T-helper 1 cell treated with Interleukin-12 subunit alpha and Interleukin-12 subunit beta and Interleukin-4 antibody, amounts not matched to agents 30 μg/mL and 1 μg/mL, for 36 hours (primary cell): ENCODE data around the gene ZNF354C.

Source experiments
- H3K27ac Mint-ChIP-seq: one replicate; pipeline ENCODE4 v1.8.0; 2021; ENCODE audit warnings: mild to moderate bottlenecking, mixed read lengths
- H3K27me3 Mint-ChIP-seq: one replicate; pipeline ENCODE4 v1.8.0; 2021; ENCODE audit warnings: low read depth, mixed read lengths
- H3K36me3 Mint-ChIP-seq: one replicate; pipeline ENCODE4 v1.8.0; 2021; ENCODE audit warnings: low read depth, mixed read lengths
- H3K4me1 Mint-ChIP-seq: one replicate; pipeline ENCODE4 v1.8.0; 2021; ENCODE audit warnings: low read depth, mixed read lengths
- H3K4me3 Mint-ChIP-seq: one replicate; pipeline ENCODE4 v1.8.0; 2021; ENCODE audit warnings: mild to moderate bottlenecking, moderate library complexity, mixed read lengths
- H3K9me3 Mint-ChIP-seq: one replicate; pipeline ENCODE4 v1.8.0; 2021; ENCODE audit warnings: mixed read lengths

Gene ZNF354C

GRCh38 chr5:179120421-179120861 is 60.3 kb downstream of the ZNF354C start:
- H3K4me1 Mint-ChIP-seq: no peaks in the 10 kb centered on the region
- no peak overlapping the region for H3K4me3 Mint-ChIP-seq
- H3K27ac Mint-ChIP-seq: no peak overlapping the region
- no peaks in the 10 kb centered on the region for H3K36me3 Mint-ChIP-seq
- H3K9me3 Mint-ChIP-seq: peaks cover 27% of the 10 kb centered on the region
- H3K27me3 Mint-ChIP-seq: no peaks in the 10 kb centered on the region

DNA sequence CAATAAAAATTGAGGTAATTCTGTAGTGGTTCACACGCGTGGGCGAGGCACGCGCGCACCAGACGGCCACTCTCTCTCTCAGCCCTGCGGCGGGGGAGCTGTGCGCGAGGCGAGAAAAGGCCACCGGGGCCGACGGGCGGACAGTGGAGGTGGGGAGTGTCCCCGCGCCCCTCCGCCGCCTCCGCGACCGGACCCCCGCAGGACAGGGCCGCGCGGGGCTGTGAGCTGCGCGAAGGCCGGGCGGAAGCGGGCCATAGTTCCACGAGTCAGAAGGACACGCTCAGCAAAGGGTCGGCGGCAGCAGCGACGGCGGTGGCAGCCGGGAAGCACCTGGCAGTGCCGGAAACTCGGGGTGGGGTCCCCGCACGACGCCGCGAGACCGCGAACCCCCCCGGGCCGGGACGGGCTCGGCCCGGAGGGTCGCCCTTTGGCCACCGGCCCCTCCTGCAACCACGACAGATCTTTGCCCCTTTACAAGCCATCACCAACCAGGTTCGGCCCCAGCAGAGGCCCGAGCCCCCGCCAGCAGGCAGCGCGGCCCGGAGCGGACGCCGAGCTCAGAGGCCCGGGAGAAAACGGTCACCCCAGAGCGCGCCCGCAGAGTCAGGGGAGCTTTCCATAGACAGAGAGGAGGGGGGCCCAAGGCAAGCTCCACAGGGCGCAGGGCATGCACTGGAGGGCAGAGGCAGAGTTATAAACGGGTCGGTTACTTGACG is 60.9 kb downstream of the ZNF354C start:
- Mint-ChIP-seq H3K4me3 (no peak overlapping the region), H3K27me3 (no peaks in the 10 kb centered on the region), H3K27ac (no peak overlapping the region), H3K4me1 (no peaks in the 10 kb centered on the region), H3K36me3 (no peaks in the 10 kb centered on the region), H3K9me3 (peaks cover 27% of the 10 kb centered on the region)

DNA sequence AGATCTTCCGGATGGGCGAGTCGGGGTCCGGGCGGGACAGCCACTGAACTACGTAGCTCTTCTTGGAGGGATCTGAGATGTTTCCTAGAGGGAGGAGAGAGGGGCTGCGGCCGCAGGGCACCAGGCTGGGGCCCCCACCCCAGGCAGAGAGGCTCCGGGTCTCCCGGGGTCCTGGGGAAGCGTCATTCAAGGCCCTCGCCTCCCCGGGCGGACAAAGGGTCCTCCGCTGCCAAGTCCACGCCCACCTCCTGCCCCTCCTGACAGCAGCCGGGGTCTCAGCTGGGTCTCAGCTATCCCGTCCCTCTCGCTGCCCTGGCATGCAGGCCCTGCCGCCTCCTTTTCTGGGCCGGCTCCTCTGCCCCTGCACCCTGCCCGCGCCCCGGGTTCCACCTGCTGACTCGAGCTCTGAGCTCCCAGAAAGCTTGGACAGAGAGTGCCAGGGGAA is 61.5 kb downstream of the ZNF354C start:
- H3K27ac Mint-ChIP-seq: no peak overlapping the region
- H3K36me3 Mint-ChIP-seq: no peaks in the 10 kb centered on the region
- H3K4me3 Mint-ChIP-seq: no peak overlapping the region
- no peaks in the 10 kb centered on the region for H3K4me1 Mint-ChIP-seq
- no peaks in the 10 kb centered on the region for H3K27me3 Mint-ChIP-seq
- peaks cover 21% of the 10 kb centered on the region for H3K9me3 Mint-ChIP-seq

- Mint-ChIP-seq H3K36me3 (no peaks in the 10 kb centered on the region), H3K4me3 (no peak overlapping the region), H3K27ac (no peak overlapping the region), H3K4me1 (no peaks in the 10 kb centered on the region), H3K9me3 (peaks cover 20% of the 10 kb centered on the region), H3K27me3 (no peaks in the 10 kb centered on the region)
Measured at GRCh38 chr5:179122411-179123108, 62.4 kb downstream of the ZNF354C start.

- Mint-ChIP-seq H3K4me3 (no peak overlapping the region), H3K27me3 (no peaks in the 10 kb centered on the region), H3K27ac (no peak overlapping the region), H3K9me3 (peaks cover 23% of the 10 kb centered on the region), H3K4me1 (no peaks in the 10 kb centered on the region), H3K36me3 (no peaks in the 10 kb centered on the region)
Measured at GRCh38 chr5:179123109-179123426, 62.9 kb downstream of the ZNF354C start.

GRCh38 chr5:179123491-179124272 is 63.5 kb downstream of the ZNF354C start:
- H3K4me1 Mint-ChIP-seq: no peaks in the 10 kb centered on the region
- H3K36me3 Mint-ChIP-seq: no peaks in the 10 kb centered on the region
- no peak overlapping the region for H3K4me3 Mint-ChIP-seq
- peaks cover 20% of the 10 kb centered on the region for H3K9me3 Mint-ChIP-seq
- H3K27ac Mint-ChIP-seq: no peak overlapping the region
- H3K27me3 Mint-ChIP-seq: no peaks in the 10 kb centered on the region

DNA sequence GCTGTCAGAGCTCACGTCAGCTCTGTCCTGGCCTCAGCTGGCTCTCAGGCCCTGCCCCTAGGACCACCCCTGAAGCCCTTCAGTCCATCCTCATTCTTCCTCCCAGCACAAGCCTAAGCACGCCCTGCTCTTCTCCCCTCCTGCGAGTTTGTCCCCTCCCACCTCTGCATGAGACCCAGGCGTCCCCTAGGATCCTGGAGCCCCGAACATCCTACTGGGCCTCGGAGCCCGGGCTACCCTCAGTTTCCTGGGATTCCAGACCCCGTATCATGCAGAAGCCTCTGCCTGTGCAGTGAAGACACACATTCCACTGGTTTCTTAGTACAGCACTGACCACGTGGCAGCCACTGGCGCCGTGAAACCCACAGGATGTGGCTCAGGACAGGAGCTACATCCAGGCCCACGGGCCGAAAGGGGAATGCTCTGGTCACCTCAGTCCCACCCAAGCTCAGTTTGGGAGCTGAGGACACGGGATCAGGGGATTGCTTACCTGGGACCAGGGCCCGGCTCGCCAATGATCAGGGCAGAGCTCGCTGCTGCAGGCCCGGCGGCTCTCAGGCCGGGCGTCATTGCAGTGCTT is 64.2 kb downstream of the ZNF354C start:
- Mint-ChIP-seq H3K4me3 (no peak overlapping the region), H3K36me3 (no peaks in the 10 kb centered on the region), H3K27me3 (no peaks in the 10 kb centered on the region), H3K27ac (no peak overlapping the region), H3K4me1 (no peaks in the 10 kb centered on the region), H3K9me3 (peaks cover 20% of the 10 kb centered on the region)

DNA sequence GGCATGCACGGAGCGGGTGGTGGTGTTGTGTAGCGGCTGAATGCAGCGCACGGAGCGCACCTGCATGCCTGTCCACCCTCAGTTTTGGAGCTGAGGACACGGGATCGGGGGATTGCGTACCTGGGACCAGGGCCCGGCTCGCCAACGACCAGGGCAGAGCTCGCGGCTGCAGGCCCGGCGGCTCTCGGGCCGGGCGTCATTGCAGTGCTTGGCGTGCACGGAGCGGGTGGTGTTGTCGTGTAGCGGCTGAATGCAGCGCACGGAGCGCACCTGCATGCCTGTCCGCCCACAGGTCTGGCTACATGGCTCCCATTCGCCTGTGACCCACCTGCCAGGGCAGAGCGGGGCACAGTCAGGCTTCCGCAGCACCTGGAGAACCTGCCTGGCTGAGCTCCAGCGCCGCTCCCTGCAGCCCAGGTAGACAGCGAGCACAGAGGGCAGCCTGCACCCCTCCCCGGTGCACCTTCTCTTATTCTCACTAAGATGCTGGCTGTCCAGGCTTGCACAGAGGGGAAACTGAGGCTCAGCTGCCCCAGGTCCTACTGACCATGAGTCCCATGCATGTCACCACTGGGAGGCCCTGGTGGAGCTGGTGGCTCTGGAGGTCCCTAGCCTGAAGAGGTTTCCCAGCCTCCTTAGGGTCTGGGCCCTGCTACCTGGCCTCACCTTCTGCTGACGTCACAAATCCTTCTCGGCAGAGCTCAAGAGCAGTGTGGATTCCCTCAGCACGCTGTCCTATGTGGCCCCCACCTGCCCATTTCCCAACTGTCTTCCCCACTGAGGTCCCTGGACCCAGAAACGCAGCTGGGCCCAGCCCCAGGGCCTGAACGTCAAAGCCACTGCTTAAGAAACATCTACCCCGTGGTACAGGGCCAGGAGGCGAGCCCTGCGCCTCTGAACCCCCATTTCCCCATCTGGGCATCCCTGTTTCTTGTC is 64.9 kb downstream of the ZNF354C start:
- Mint-ChIP-seq H3K27ac (no peak overlapping the region), H3K4me1 (no peaks in the 10 kb centered on the region), H3K27me3 (no peaks in the 10 kb centered on the region), H3K4me3 (no peak overlapping the region), H3K36me3 (no peaks in the 10 kb centered on the region), H3K9me3 (peaks cover 15% of the 10 kb centered on the region)

DNA sequence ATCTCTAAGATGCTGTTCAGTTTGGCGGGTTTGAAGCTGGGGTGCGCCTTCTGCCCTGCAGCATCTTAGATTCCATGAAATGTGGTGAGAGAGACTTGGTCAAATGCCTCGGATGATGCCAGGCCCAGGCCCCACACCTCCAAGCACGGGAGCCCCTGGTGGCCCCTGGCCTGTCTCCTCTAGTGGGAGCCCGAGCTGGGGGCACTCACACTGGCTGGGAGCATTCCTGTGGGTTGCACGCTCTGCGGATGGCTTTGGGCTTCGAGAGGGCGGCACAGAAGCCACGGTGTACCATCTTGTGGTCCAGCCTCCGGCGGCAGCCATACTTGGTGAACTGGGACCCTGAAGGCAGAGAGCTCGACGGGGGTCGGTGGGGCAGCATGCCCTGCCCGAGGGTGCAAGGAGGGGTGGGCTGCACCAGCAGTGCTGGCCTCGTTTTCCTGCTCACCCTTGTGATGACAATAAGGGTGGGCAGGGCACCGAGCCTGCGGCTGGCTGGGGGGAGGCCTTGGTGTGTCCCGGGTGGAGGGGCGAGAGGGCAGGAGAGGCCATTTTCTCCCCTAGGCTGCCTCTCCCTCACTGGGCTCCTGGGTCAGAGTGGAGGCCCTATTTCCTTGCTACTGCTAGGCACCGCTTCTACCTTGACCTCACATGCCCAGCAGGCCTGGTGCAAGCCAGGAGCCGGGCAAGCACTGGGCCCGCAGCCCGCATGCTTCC is 65.8 kb downstream of the ZNF354C start:
- no peak overlapping the region for H3K27ac Mint-ChIP-seq
- no peaks in the 10 kb centered on the region for H3K4me1 Mint-ChIP-seq
- no peaks in the 10 kb centered on the region for H3K36me3 Mint-ChIP-seq
- peaks cover 12% of the 10 kb centered on the region for H3K9me3 Mint-ChIP-seq
- H3K27me3 Mint-ChIP-seq: no peaks in the 10 kb centered on the region
- H3K4me3 Mint-ChIP-seq: no peak overlapping the region

GRCh38 chr5:179126506-179126991 is 66.4 kb downstream of the ZNF354C start:
- Mint-ChIP-seq H3K9me3 (peaks cover 12% of the 10 kb centered on the region), H3K27me3 (no peaks in the 10 kb centered on the region), H3K4me3 (no peak overlapping the region), H3K4me1 (no peaks in the 10 kb centered on the region), H3K36me3 (no peaks in the 10 kb centered on the region), H3K27ac (no peak overlapping the region)

DNA sequence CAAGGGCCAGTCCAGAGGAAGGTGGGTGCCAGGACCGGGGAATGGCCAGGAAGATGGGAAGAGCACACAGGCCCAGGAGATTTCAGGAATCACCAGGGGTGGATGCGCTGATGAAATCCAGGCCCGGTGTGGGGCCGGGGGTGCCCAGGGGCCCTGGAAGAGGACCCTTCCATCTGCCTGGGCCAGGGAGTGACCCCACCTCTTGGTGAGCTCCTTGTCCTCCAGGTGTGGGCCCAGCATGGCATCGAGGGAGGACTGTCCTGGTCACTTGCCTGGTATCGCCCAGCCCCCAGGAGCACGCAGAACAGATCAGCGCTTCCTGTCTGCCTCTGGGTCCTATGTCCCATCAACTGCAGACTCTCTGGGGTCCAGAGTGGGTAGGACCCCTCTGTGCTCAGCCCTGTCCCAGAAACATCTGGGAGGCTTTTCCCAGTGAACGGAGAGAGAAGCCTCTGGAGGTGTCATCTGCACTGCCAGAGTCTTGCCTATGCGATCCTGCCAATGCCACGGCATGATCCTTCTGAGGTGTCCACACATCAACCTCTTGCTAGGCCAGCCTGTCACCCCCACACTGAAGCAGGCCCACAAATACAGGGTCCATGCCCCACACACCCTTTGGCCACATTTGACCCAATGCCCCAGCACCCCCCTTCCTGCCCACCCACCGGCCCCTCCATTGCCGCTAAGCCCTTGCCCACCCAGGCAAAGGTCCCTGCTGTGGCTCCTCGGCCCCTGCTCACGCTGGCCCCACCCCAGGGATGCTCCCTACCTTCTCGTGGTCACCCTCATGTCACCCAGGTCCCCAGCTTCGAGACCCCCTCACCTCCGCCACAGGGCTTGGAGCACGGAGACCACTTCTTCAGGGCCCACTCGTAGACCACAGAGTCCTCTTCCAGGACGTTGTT is 67.2 kb downstream of the ZNF354C start:
- no peaks in the 10 kb centered on the region for H3K4me1 Mint-ChIP-seq
- H3K36me3 Mint-ChIP-seq: no peaks in the 10 kb centered on the region
- no peak overlapping the region for H3K4me3 Mint-ChIP-seq
- H3K27me3 Mint-ChIP-seq: no peaks in the 10 kb centered on the region
- H3K27ac Mint-ChIP-seq: no peak overlapping the region
- H3K9me3 Mint-ChIP-seq: peaks cover 12% of the 10 kb centered on the region

DNA sequence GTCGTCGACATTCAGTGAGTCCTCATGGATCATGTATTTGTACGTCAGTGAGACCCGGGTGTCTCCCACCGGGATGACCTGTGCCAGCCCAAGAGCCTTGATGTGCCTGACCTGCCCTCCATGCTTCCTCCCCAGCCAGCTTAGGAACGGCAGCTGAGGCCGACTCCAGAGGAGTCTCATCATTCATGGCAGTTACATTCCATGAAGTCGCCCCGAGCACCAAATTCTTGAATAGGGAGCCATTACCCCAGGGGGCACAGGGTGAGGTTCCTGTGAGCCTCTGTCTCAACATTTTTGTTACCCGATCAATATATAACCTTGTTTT is 67.8 kb downstream of the ZNF354C start:
- Mint-ChIP-seq H3K4me1 (no peaks in the 10 kb centered on the region), H3K27me3 (no peaks in the 10 kb centered on the region), H3K4me3 (no peak overlapping the region), H3K27ac (no peak overlapping the region), H3K9me3 (peaks cover 12% of the 10 kb centered on the region), H3K36me3 (no peaks in the 10 kb centered on the region)
